Activated CD4-positive, alpha-beta T cell treated with anti-CD3 and anti-CD28 coated beads, Interleukin-2, amount 50 U/mL, for 4 hours (primary cell): ENCODE measurements around the gene HAPLN1.

Source experiments
- DNase-seq, 2 experiments: peaks; one replicate each; pipeline ENCODE4 v3.0.0-alpha.2; 2020

HAPLN1 gene

DNA sequence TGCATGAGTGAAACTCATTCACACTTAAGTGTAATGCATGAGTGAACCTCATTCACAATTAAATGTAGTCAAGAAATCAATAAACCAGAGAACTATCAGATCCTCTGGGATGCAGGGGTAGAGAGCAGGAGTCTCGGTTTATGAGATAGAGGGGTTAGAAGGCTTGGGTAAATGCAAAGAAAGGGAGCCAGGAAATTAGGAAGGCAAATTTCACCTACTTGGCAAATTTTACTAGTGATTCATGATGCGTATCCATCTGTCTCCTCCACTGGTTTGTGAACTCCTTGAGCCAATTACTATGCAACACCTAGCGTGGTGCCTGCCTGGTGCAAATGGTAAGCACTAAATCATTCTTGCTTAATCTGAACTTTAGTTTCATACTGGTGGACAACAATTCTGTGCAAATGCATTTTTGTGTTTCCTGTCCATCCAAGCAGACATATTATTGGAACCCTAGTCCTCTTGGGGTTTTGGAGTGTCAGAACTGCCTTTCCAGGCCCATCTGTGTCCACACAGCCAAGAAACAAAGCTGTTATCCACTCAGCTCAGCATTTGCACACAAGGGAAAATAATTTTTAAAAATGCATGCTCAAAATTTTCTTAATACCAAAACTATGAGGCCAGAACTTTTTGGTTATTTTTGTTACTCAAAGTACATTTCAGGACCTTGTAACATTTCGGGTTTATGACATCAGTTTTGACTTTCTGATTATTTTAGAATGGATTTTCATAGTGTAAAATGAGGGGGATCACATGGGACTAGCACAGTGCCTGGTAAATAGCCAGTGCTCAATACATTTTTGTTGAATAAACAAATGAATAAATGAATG, 5.2 kb downstream of the HAPLN1 start:
- DNase-seq, result no peak

DNA sequence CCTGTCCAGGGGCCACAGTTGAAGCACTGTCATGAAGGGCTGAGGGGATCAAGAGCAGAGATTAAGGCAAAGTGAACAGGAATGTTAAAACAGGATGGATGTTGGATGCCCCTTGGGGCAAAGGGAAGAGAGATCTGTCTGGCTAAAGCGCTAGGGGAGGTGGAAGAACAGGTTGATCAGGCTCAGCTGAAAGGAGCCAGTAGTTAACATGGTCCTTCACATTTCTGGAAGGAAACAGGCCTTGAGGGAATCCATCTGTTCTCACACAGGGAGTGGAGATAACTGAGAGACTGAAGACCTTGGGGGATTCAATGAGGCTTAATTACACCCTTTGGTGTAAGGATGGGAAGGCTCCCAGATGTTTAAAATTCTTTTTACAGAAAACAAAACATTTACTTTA, 5.8 kb downstream of the HAPLN1 start:
- no peak for DNase-seq

DNA sequence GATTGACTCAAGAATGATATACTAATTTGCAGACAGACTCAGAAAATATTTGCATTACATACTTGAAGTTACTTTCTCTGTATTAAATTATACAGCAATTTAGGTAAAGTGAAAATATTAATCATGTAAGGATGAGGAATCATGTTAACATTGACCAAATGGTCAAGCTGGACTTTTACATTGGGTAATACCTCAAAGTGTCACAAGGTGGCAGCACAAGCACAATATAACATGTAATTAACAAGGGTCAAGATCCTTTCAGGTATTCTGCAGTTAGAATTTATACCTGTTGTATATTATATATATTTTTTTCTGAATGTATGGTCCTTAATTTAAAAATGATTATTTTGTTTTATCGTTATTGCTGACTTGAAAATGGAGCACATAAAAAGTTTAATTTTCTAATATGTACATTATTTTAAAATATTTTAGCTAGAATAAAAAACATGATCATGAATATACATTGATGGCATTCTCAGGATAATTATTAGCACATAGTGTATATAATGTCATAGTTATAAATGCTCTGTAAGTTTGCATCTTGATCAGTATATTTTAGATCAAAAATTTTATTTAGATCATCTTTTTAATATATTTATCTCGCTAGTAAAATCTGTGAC, 8.6 kb downstream of the HAPLN1 start:
- DNase-seq, result no peak

DNA sequence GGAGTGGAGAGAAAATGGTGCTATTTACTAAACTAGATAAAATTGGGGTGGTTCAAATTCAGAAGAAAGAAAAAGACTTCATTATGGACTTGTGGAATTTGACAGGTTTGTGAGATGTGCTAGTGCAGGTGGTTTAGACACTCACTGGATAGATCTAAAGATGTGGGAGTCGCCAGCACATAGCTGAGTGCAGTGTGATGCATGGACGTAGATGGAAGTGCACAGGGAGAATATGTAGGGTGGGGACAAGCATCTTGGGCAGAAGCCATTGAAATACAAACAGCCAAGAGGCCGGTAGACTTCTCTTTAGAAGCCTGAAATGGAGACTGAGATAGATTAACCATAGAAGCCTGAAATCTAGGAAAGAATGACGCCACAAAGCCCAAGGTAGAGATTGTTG, 10.7 kb downstream of the HAPLN1 start:
- DNase-seq, result no peak

DNA sequence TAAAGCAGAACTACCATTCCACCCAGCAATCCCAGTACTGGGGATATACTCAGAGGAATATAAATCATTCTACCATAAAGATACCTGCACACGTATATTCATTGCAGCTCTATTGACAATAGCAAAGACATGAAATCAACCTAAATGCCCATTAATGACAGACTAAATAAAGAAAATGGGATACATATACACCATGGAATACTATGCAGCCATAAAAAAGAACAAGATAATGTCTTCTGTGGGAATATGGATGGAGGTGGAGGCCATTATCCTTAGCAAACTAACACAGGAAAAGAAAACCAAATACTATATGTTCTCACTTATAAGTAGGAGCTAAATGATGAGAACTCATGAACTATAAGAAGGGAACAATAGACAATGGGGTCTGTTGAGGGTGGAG, 12.5 kb downstream of the HAPLN1 start:
- DNase-seq, result no peak

DNA sequence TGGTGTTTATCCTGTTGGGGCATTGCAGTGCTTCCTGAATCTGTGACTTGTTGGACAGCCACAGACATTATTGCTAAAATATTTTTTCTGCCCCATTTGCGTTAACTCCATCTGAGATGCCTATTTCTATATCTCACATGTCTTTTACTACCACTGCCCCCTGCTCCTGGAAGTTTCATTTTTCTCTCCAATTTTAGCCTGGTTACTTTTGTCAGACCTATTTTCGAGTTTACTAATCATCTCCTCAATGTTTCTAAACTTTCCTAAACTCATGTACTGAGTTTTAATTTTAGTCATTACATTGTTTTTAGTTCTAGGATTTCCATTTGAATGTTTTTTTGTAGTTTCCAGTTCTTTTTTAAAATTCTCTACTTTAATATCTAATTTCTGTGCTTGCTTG, 17.6 kb downstream of the HAPLN1 start:
- DNase-seq, result no peak

DNA sequence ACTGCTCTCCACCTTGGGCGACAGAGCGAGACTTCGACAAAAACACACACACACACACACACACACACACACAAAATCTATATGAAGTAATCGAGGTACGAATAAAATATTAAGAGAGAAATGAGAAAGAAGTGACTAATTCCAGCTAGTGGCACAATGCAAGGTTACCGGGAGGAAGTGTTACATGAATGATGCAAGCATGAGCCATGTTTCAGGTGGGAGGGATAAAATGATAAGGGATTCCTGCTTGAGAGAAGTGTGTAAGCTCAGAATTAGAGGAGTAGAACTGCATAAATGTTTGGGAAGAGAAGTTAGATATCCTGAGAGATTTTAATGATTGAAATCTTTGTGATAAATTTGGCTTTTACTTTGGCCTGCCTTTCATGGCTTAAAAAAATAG, 18.8 kb downstream of the HAPLN1 start:
- no peak for DNase-seq

DNA sequence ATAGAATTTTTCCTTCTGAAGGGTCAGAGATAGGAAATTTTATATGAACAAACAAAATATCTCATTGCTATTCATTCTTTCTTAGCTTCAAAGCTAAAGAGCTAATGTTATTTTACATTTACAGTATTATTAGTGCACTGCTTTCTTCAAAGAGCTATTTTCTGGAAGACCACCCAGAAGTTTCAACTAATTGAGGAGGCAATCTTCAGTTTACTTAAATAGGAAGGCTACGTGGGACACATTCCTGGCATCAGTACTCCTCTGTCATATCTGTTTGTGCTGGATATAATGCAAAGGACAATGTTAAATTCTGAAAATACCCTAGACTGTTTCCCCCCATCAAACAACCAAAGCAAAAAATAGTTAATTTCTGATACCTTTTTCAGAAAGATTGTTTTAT, 30.8 kb downstream of the HAPLN1 start:
- no peak for DNase-seq

DNA sequence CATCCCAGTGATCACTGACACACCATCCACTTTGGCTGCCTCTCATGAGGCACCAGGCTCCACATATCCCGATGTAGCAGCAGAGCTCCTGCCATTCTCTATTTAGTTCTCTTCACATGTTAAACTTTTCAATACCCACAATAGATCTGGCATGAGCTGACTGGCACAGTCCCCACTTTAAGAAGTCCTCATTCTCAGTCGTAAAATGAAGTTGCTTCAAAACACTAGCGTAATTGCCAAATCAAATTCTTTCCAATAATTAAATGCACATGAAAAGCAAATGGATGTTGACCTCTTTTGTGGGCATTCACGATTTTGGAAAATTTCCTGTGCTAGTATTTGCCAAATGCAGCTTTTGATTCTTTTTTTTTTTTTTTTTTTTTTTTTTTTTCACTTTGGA, 32.4 kb downstream of the HAPLN1 start:
- DNase-seq, result no peak

DNA sequence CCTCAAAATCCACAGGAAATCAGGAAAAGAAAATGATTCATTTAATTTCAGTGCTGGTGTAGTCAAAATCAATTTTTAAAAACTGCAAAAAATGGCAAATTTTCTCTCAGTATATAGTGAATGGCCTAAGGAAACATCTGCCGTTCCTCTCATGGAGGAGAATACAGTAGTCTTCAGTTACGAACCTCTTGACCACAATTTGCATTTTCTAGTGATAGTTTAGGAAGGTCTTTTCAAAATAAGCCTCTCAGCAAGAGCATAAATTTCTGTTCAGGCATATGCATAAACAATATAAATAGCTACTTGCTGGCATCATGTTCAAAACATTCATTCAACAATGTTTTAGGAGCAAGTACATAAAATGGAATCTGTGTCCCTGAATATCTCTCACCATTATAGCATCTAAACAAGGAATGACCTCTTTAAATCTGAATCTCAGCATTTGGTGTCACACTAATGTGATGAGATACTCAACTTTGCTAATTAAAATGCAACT, 33.5 kb downstream of the HAPLN1 start:
- DNase-seq, result no peak

DNA sequence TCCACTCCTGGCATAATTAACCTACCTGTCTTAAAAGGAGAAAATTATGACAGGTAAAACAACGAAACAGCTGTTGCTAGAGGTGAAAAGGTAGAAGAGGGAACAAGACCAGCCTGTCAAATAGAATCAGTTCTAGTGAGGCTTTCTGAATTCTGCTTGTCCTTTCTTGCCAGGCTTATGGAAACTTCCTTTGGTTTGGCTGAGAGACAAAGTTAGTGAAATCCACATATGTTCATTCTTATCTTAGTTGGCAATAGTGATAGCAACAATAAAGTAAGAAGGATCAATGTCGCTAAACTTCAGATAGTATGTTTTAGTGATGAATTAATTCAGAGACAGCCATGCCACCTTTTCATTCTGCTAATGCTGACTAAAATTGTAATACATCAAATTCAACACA, 34.4 kb downstream of the HAPLN1 start:
- no peak for DNase-seq

DNA sequence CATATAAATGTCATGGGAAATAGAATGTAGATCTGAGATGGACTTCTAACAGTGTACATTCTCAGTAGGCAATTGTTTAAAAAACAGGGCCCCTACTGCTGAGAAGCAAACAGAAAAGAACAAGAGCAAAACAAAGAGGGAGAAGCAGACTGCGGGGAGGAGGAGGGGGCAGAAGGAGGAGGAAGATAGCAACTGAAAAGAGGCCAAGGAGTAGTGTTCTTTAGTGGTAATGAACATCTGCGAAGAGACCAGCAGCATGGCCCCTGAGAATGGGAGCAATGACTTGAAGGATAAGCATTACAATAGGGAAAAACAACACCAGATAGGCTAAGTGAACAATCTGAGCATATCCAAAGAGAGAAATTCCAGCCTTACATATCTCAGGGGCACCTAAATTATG, 36.8 kb downstream of the HAPLN1 start:
- no peak for DNase-seq

DNA sequence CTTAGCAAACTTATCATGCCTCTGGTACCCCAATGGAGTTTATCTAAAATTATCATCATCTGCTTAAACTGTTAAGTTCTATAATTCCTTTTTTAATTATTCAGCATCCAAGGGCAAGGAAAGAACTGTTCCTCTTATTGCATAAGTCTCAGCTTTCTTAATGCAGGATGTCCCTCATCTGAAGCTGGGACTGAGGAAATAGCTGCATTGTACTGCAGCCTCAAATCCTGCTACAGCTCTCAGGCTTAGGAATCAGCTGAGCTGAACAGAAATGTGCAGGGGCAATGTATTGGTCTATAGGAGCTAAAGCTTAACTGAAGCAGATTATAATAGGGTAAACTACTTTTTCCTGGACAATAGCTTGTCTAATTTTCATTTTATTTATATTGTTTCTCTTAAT, 48.0 kb downstream of the HAPLN1 start:
- no peak for DNase-seq

DNA sequence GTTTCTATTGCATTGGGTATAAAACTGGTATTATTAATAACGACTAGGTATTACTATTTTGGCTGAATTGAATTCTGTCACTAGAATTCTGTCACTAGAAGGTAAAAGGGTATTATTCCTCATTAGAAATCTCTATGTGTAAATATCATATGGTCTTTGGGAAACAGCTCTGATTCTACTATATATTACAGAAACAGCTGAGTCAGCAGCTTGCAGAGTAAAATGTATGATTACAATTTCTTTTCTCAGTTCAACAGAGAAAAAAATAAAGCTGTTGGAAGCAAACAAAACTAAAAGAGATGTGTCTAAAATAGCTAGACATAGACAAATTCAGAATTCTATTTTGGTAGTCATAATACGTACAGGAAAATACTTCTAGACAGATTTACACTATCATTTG, 48.5 kb downstream of the HAPLN1 start:
- DNase-seq, result no peak

DNA sequence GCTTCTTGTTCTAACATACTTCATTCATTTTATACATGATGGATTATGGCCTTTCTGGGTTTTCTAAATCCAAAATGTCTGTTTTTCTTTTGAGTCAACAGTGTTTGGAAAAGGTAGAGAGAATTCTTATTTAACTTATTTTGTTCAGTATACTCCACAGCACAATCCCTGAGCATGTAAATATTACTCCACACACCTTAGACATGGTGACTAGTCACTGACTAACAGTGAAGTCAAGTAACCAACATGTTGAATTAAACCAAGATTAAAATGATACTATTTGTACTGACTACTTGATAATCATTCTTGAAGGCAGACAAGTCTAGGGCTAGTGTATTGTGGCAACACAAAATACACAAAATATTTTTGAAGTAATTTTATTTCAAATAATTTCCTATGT, 55.0 kb downstream of the HAPLN1 start:
- no peak for DNase-seq

DNA sequence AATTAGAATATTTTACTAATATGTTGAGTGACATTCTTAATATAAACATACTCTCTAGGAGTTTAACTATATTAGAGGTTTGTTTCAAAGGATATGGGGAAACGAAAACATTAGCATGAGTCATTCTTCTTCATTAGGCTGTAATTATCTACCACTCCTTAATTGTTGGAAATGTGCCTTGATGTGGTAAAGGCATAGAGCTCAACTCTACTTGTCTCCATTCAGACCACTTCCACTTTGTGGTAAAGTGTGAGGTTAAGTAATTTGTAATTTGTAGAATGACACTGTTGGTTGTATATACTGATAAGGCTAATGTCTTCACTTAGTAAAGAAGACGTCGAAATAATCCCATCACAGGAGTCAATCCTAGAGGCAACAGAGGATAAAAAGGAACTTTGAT, 58.1 kb downstream of the HAPLN1 start:
- no peak for DNase-seq

DNA sequence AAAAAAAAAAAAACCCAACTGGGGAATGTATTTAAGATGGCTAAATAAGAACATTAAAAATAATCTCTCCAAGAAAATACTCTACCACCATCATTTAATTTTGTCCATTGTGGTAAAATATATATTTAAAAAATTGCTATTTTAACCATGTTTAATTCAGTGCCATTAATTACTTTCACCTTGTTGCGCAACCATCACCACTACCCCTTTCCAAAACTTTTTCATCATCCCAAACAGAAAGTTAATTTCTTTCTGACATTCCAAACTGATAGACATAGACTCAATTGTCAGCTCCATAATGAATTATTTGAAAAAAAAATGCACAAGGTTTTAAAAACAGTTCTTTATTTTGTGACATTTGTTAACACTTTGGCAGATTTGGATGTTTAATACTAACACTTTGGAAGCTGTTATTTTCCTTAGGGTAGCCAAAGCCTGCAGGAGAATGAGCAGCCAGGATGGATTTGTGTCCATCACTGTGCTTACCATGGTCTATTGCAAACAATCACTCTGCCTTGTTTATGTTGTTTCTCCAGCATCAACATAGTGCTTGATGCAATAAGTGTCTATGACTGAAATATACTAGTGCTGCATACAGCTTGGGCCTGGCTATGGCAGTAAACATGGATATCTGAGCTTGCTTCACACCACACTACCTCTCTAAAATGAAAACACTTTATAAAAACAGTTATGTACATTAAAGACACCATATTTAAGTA, 62.7 kb downstream of the HAPLN1 start:
- DNase-seq, result no peak

DNA sequence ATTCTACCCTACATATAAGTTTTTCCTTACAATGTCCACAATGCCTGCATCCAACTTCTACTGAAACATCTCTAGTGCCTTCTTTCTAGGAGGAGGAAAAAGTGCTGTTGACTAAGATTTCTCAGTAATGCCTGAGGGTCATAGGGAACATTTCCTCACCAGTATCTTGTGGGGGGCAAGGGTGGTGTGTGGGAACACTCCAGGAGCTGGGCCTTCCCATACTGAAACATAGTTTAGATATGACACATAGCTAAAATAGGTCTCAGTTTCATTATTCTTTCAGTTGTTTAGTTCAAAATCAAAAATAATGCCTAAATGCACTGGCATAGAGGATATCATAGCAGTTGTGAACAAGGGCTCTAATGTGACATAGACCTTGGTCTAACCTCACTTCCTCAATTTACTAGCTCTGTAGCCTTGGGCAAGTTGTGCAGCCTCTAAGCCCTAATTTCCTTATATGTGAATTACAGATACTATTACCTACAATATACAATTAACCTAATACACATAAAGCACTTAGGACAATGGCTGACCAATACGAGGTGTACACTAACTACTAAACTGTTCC, 66.1 kb downstream of the HAPLN1 start:
- DNase-seq, result no peak

DNA sequence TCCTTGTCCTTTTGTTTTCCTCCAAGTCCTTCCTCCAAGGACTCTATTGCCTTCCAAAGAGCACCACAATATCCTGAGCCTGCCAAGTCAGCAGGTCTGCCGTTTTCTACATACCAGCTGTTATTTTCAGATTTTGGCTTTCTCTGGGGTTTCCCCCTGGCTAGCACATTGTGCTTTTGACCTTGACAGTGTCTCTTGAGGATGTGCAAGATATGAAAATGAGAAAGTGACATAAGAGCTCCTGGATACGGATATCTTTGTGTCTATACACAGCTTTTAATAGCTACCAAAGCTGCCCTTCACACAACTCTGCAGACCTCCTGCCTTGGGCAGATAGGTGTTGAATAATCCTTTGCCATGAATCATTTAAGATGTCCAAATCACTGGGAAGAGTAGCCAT, 67.0 kb downstream of the HAPLN1 start:
- DNase-seq, result no peak

DNA sequence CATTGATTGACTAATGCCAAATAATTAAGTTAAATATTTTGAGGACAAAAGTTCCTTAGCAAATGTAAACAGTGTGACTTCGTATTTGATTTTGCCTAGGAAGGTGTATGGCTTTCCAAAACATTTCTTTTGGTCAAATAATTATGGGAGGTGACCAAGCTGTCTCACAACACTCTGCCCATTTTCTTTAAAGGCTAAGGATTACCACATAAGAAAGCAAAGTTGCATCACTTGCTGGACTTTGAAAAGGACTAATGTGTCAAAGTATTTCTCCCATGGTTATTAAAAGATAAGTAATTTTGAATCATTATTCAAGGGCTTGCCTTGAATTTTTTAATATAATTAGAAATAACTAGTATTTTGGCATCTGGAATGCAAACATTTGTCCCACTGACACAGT, 74.7 kb downstream of the HAPLN1 start:
- no peak for DNase-seq

DNA sequence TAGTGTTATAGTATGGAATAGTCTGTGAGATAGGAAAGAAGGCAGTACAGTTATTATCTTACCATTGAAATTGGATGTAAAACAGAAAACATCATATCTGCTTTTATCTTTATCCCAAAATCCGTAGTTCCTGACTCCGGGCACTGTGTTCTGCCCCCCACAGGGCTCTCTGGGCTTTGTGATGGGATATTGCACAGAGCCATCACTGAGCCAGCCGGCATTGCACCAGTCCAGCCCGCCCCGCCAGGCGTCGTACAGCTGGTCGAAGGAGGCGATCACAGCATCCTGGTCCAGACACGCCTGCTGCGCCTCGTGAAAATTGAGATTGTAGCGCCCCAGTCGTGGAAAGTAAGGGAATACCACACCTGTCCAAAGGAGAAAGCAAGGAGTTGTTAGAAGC, 76.4 kb downstream of the HAPLN1 start:
- DNase-seq, result no peak

DNA sequence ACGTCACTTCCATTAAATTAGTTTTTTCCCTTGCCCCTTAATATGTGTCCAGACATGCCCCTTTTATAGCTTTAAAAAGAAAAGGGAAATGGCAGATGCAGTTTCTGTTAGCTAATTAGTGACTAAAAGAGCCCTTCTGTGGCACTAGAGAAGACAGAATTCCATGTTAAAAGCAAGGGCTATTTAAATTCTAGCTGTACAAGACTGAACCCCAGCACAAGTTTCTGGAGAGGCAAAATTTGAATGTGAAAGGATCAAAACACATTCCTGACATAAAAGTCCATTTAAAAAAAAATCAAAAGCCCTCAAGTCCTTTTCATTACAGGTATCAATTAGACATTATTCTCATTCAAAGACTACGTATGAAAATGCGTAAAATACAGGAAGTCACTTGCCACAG, 78.7 kb downstream of the HAPLN1 start:
- DNase-seq, result no peak

DNA sequence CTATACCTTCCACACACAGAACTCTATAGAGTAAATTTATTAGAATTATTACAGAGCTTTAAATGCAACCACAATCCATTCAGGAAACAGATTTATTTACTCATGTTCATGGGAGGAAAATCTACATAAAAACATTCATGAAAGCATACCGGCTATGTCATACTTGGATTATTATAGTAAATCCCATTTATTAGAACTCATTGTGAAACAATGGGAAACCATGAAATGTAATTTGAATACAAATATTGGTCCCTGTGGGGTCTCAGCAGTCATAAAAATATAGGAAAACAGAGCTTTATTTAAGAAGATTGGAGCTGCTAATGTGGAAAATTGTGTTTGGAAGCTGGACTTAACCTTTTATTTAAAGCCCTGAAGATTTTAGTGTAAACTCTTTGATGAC, 80.7 kb downstream of the HAPLN1 start:
- no peak for DNase-seq

DNA sequence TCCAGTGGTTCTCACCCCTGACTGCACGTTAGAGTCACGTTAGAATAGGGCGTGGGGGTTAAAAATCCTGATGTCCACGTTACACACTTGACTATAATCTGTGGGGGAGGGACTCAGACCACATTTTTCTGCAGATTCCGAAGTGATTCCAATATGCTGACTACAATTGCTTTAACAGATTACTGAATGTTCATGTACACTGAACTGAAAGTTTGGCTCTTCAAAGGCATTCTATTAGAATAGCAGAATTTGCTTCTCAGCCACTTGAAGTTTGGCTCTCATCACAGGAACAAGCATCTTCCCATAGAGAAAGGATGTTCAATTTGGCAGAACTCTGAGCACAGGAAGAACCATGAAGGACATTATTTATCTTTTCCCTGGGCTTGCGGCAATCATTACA, 84.5 kb downstream of the HAPLN1 start:
- no peak for DNase-seq
